Measurements from ENCODE around the gene CHMP4B. TPM values are rescaled to one million over a fixed set of nuclear protein-coding genes. Genes with fewer than 3 reads are reported as not detected.
A peak's percentile ranks its signal among the peaks of the same experiment; 100 is the strongest.

The CHMP4B gene
- total RNA-seq, 5 donors from 2014 or later (not counting 1 experiment from before 2014, with no cell fraction given) = 45.1 to 64.7 (median 60.8) TPM

DNA sequence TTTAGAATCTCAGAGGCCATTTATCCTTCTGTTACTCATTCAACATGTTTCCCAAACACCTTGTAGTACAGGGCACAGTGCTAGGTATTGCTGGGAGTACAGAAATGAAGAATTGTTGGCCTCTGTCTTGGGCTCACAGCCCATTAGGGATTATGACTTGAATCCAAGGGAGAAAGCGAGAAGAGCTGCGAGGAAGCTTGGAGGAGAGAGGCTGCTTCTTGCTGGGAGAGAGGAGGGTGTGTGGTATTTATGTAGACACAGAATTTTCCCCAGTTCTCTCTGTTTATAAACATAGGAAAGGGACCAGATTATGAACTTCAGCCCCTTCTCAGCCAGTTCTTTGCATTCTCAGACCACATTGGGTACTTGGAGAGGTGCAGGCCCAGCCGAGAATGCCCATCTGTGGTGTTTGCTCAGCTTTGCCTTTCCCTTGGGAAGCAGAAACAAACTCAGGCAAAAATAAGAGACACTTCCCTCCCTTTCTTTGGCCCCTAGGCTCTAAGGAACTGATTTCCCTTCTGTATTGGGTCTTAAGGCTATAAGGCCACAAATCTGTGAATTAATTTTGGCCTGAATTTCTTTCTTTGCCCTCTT, 17.9 kb downstream of the CHMP4B start:
- no peaks in the 10 kb centered on the region for H3K9me3 Mint-ChIP-seq
- POLR2A ChIA-PET = interaction anchor here in 1 of 2 donors (0.6 kb wide), 1 partner anchor 76 kb away, joined by 3 read pairs; no protein-coding TSS in a partner anchor
- peaks cover 0 to 2% of the 10 kb centered on the region in 2 donors for H3K36me3 ChIP-seq (ENCODE audit: control insufficient read depth in 2 of 2, extremely low read depth in 1 of 2, insufficient read depth in 1 of 2, low read length in 1 of 2)
- no peak for ATAC-seq (replicated peaks in 1 of 4)
- H3K4me3 Mint-ChIP-seq = no peak overlapping the region
- no peak for DNase-seq
- no peak overlapping the region for H3K4me3 ChIP-seq (ENCODE audit: control insufficient read depth in 1 of 2, extremely low read depth in 1 of 2, low read length in 1 of 2)
- CTCF ChIA-PET = no interaction called here
- peaks cover 4 to 36% of the 10 kb centered on the region in 2 experiments for H3K4me1 ChIP-seq (ENCODE audit: control insufficient read depth in 1 of 2, extremely low read depth in 1 of 2, insufficient read depth in 2 of 2, low read length in 2 of 2)
- H3K27me3 ChIP-seq (replicated peaks in 1 of 2; ENCODE audit: control insufficient read depth in 2 of 2, extremely low read depth in 1 of 2, insufficient read depth in 2 of 2, low read length in 1 of 2) = no peaks in the 10 kb centered on the region
- H3K36me3 Mint-ChIP-seq = peaks cover 36% of the 10 kb centered on the region
- no CpG with 5 or more reads among the region's 3 CpGs for WGBS (ENCODE audit: insufficient coverage)
- H3K27me3 Mint-ChIP-seq = no peaks in the 10 kb centered on the region
- no peaks in the 10 kb centered on the region for H3K9me3 ChIP-seq
- H3K27ac ChIP-seq (ENCODE audit: low read length) = no peak overlapping the region
- peaks cover 83 to 86% (median 86%) of the 10 kb centered on the region in 3 donors for H3K4me1 Mint-ChIP-seq
- peak overlapping the region; percentile 11 to 64 for H3K27ac Mint-ChIP-seq

DNA sequence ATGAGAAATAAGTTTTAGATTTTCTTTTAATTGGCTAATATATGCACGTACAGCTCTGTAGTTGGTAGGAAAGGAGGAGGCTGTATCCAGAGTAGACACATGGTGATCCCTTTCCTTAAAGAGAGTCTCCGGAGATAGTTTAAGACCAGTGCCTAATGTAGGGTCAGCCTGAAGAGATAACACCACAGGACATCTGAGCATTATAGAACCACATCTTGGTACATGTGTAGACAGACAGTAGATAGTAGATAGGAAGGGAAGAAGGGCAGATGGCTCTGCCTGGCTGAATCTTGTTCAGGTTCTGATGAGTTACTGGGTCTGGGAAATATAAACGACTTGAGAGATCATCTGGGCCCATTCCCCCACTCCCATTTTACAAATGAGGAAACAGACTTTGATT, 18.5 kb downstream of the CHMP4B start:
- H3K36me3 Mint-ChIP-seq = peaks cover 31% of the 10 kb centered on the region
- H3K27me3 ChIP-seq (replicated peaks in 1 of 2; ENCODE audit: control insufficient read depth in 2 of 2, extremely low read depth in 1 of 2, insufficient read depth in 2 of 2, low read length in 1 of 2) = no peaks in the 10 kb centered on the region
- ChIA-PET CTCF (no interaction called here), POLR2A (interaction anchor here in 1 of 2 donors (0.6 kb wide), 1 partner anchor 76 kb away, joined by 3 read pairs; no protein-coding TSS in a partner anchor)
- no peak overlapping the region for H3K27ac ChIP-seq (ENCODE audit: low read length)
- H3K9me3 Mint-ChIP-seq = no peaks in the 10 kb centered on the region
- H3K27me3 Mint-ChIP-seq = no peaks in the 10 kb centered on the region
- DNase-seq (no peak), ATAC-seq (replicated peaks in 1 of 4) (no peak)
- H3K4me3 Mint-ChIP-seq = no peak overlapping the region
- H3K4me1 Mint-ChIP-seq = peaks cover 79 to 86% (median 82%) of the 10 kb centered on the region in 3 donors
- WGBS (ENCODE audit: insufficient coverage) = no CpG with 5 or more reads among the region's 3 CpGs
- H3K9me3 ChIP-seq = no peaks in the 10 kb centered on the region
- H3K4me1 ChIP-seq (ENCODE audit: control insufficient read depth in 1 of 2, extremely low read depth in 1 of 2, insufficient read depth in 2 of 2, low read length in 2 of 2) = peaks cover 4 to 33% of the 10 kb centered on the region in 2 experiments
- H3K4me3 ChIP-seq (ENCODE audit: control insufficient read depth in 1 of 2, extremely low read depth in 1 of 2, low read length in 1 of 2) = no peak overlapping the region
- peaks cover 0 to 2% of the 10 kb centered on the region in 2 donors for H3K36me3 ChIP-seq (ENCODE audit: control insufficient read depth in 2 of 2, extremely low read depth in 1 of 2, insufficient read depth in 1 of 2, low read length in 1 of 2)
- peak overlapping the region in 1 of 2 donors; percentile 23 for H3K27ac Mint-ChIP-seq

DNA sequence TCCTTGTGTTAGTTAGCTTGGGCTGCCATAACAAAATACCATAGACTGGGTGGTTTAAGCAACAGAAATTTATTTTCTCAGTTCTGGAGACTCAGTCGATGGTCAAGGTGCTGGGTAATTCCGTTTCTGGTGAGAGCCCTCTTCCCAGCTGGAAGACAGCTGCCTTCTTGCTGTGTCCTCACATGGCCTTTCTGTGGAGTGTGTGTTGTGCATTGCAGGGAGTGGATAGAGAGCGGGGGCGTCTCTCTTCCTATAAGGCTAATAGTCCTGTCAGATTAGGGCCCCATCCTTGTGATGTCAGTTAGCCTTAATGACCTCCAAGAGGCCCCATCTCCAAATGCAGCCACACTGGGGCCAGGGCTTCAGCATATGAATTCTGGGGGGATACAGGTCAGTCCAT, 19.2 kb downstream of the CHMP4B start:
- ATAC-seq (replicated peaks in 1 of 4) (no peak), DNase-seq (no peak)
- Mint-ChIP-seq H3K4me3 (no peak overlapping the region), H3K36me3 (peaks cover 35% of the 10 kb centered on the region), H3K27ac (no peak overlapping the region), H3K9me3 (no peaks in the 10 kb centered on the region), H3K4me1 (peaks cover 77 to 86% (median 80%) of the 10 kb centered on the region in 3 donors), H3K27me3 (no peaks in the 10 kb centered on the region)
- H3K27ac ChIP-seq (ENCODE audit: low read length) = no peak overlapping the region
- no peaks in the 10 kb centered on the region for H3K27me3 ChIP-seq (replicated peaks in 1 of 2; ENCODE audit: control insufficient read depth in 2 of 2, extremely low read depth in 1 of 2, insufficient read depth in 2 of 2, low read length in 1 of 2)
- CTCF ChIA-PET = interaction anchor here (0.6 to 0.7 kb wide), 2 partner anchors 270 to 395 kb away, joined by 3 to 4 read pairs; no protein-coding TSS in a partner anchor
- H3K4me1 ChIP-seq (ENCODE audit: control insufficient read depth in 1 of 2, extremely low read depth in 1 of 2, insufficient read depth in 2 of 2, low read length in 2 of 2) = peaks cover 4 to 30% of the 10 kb centered on the region in 2 experiments
- H3K36me3 ChIP-seq (ENCODE audit: control insufficient read depth in 2 of 2, extremely low read depth in 1 of 2, insufficient read depth in 1 of 2, low read length in 1 of 2) = peaks cover 0 to 2% of the 10 kb centered on the region in 2 donors
- WGBS (ENCODE audit: insufficient coverage) = 94% methylated on average over 2 of the region's 4 CpGs
- no peak overlapping the region for H3K4me3 ChIP-seq (ENCODE audit: control insufficient read depth in 1 of 2, extremely low read depth in 1 of 2, low read length in 1 of 2)
- H3K9me3 ChIP-seq = no peaks in the 10 kb centered on the region
- POLR2A ChIA-PET = interaction anchor here (0.7 kb wide), 2 partner anchors 11 to 608 kb away, joined by 3 to 5 read pairs; no protein-coding TSS in a partner anchor

- WGBS (ENCODE audit: insufficient coverage) = 95% methylated on average over 6 of the region's 11 CpGs
- H3K36me3 ChIP-seq (ENCODE audit: control insufficient read depth in 2 of 2, extremely low read depth in 1 of 2, insufficient read depth in 1 of 2, low read length in 1 of 2) = peaks cover 0 to 6% of the 10 kb centered on the region in 2 donors
Observed at GRCh38 chr20:33832103-33832804, 21.1 kb downstream of the CHMP4B start.

GRCh38 chr20:33833333-33833732, 22.2 kb downstream of the CHMP4B start:
- ChIA-PET CTCF (interaction anchor here in 1 of 2 donors (0.6 kb wide), 2 partner anchors 14 to 172 kb away, joined by 4 read pairs; no protein-coding TSS in a partner anchor), POLR2A (interaction anchor here in 1 of 2 donors (0.6 kb wide), 1 partner anchor 14 kb away, joined by 5 read pairs; no protein-coding TSS in a partner anchor)
- Mint-ChIP-seq H3K27ac (no peak overlapping the region), H3K36me3 (peaks cover 39% of the 10 kb centered on the region), H3K9me3 (no peaks in the 10 kb centered on the region), H3K4me1 (peaks cover 76 to 86% (median 80%) of the 10 kb centered on the region in 3 donors), H3K4me3 (no peak overlapping the region), H3K27me3 (no peaks in the 10 kb centered on the region)
- WGBS (ENCODE audit: insufficient coverage) = 100% methylated on average over 1 of the region's 1 CpG
- peaks cover 9 to 27% of the 10 kb centered on the region in 2 experiments for H3K4me1 ChIP-seq (ENCODE audit: control insufficient read depth in 1 of 2, extremely low read depth in 1 of 2, insufficient read depth in 2 of 2, low read length in 2 of 2)
- no peak for ATAC-seq (replicated peaks in 1 of 4)
- H3K4me3 ChIP-seq (ENCODE audit: control insufficient read depth in 1 of 2, extremely low read depth in 1 of 2, low read length in 1 of 2) = no peak overlapping the region
- no peaks in the 10 kb centered on the region for H3K27me3 ChIP-seq (replicated peaks in 1 of 2; ENCODE audit: control insufficient read depth in 2 of 2, extremely low read depth in 1 of 2, insufficient read depth in 2 of 2, low read length in 1 of 2)
- no peaks in the 10 kb centered on the region for H3K9me3 ChIP-seq
- H3K36me3 ChIP-seq (ENCODE audit: control insufficient read depth in 2 of 2, extremely low read depth in 1 of 2, insufficient read depth in 1 of 2, low read length in 1 of 2) = peaks cover 0 to 6% of the 10 kb centered on the region in 2 donors
- H3K27ac ChIP-seq (ENCODE audit: low read length) = no peak overlapping the region
- DNase-seq = no peak

More at GRCh38 chr20:33832103-33832804, 21.1 kb downstream of the CHMP4B start:
- no peaks in the 10 kb centered on the region for H3K9me3 Mint-ChIP-seq
- peak overlapping the region in 1 of 2 donors; percentile 18 for H3K27ac Mint-ChIP-seq
- DNase-seq (no peak), ATAC-seq (replicated peaks in 1 of 4) (no peak)
- H3K4me3 ChIP-seq (ENCODE audit: control insufficient read depth in 1 of 2, extremely low read depth in 1 of 2, low read length in 1 of 2) = no peak overlapping the region
- H3K4me3 Mint-ChIP-seq = no peak overlapping the region
- ChIA-PET POLR2A (interaction anchor here in 1 of 2 donors (0.6 kb wide), 1 partner anchor 12 kb away, joined by 5 read pairs; no protein-coding TSS in a partner anchor), CTCF (interaction anchor here (0.6 kb wide), 3 partner anchors 15 to 290 kb away, joined by 3 to 4 read pairs (median 4); no protein-coding TSS in a partner anchor)
- peaks cover 7 to 27% of the 10 kb centered on the region in 2 experiments for H3K4me1 ChIP-seq (ENCODE audit: control insufficient read depth in 1 of 2, extremely low read depth in 1 of 2, insufficient read depth in 2 of 2, low read length in 2 of 2)
- peaks cover 39% of the 10 kb centered on the region for H3K36me3 Mint-ChIP-seq
- no peaks in the 10 kb centered on the region for H3K27me3 Mint-ChIP-seq
- peaks cover 76 to 86% (median 80%) of the 10 kb centered on the region in 3 donors for H3K4me1 Mint-ChIP-seq
- H3K27ac ChIP-seq (ENCODE audit: low read length) = no peak overlapping the region
- no peaks in the 10 kb centered on the region for H3K9me3 ChIP-seq
- H3K27me3 ChIP-seq (replicated peaks in 1 of 2; ENCODE audit: control insufficient read depth in 2 of 2, extremely low read depth in 1 of 2, insufficient read depth in 2 of 2, low read length in 1 of 2) = no peaks in the 10 kb centered on the region

GRCh38 chr20:33835615-33836172, 24.5 kb downstream of the CHMP4B start:
- no peak overlapping the region for H3K27ac ChIP-seq (ENCODE audit: low read length)
- ChIA-PET CTCF (interaction anchor here in 1 of 2 donors (0.5 to 0.6 kb wide), 2 partner anchors 473 to 1240 kb away, joined by 3 read pairs; no protein-coding TSS in a partner anchor), POLR2A (no interaction called here)
- H3K4me3 ChIP-seq (ENCODE audit: control insufficient read depth in 1 of 2, extremely low read depth in 1 of 2, low read length in 1 of 2) = no peak overlapping the region
- no peak for ATAC-seq (replicated peaks in 1 of 4)
- 100% methylated on average over 4 of the region's 9 CpGs for WGBS (ENCODE audit: insufficient coverage)
- H3K9me3 Mint-ChIP-seq = no peaks in the 10 kb centered on the region
- peaks cover 0 to 6% of the 10 kb centered on the region in 2 donors for H3K36me3 ChIP-seq (ENCODE audit: control insufficient read depth in 2 of 2, extremely low read depth in 1 of 2, insufficient read depth in 1 of 2, low read length in 1 of 2)
- H3K9me3 ChIP-seq = no peaks in the 10 kb centered on the region
- peaks cover 9 to 40% of the 10 kb centered on the region in 2 experiments for H3K4me1 ChIP-seq (ENCODE audit: control insufficient read depth in 1 of 2, extremely low read depth in 1 of 2, insufficient read depth in 2 of 2, low read length in 2 of 2)
- peak overlapping the region in 1 of 2 donors; percentile 44 for H3K27ac Mint-ChIP-seq
- H3K27me3 ChIP-seq (replicated peaks in 1 of 2; ENCODE audit: control insufficient read depth in 2 of 2, extremely low read depth in 1 of 2, insufficient read depth in 2 of 2, low read length in 1 of 2) = no peaks in the 10 kb centered on the region
- peaks cover 33% of the 10 kb centered on the region for H3K36me3 Mint-ChIP-seq
- H3K4me1 Mint-ChIP-seq = peaks cover 78 to 85% (median 80%) of the 10 kb centered on the region in 3 donors
- H3K4me3 Mint-ChIP-seq = no peak overlapping the region
- no peaks in the 10 kb centered on the region for H3K27me3 Mint-ChIP-seq
- DNase-seq = no peak
